Activated CD8-positive, alpha-beta memory T cell treated with anti-CD3 and anti-CD28 coated beads for 36 hours (primary cell): ENCODE measurements around the gene GALNS. TPM values are rescaled to one million over a fixed set of nuclear protein-coding genes. Genes with fewer than 3 reads are reported as not detected.

Source experiments
- CTCF ChIA-PET: fragments of 350-600 bp; sonication (Branson Sonifier 250); formaldehyde crosslinking; loops from one replicate; lab custom pipeline; 2021; ENCODE audit warnings: antibody characterized with exemption; lab: Charles Lee
- POLR2A ChIA-PET: fragments of 350-600 bp; sonication (Branson Sonifier 250); formaldehyde crosslinking; loops from one replicate; lab custom pipeline; 2021; ENCODE audit warnings: antibody characterized with exemption; lab: Charles Lee
- total RNA-seq, 2 experiments: library from RNA; stranded (reverse); gene quantifications; one replicate each; pipeline ENCODE4 v1.2.3, GENCODE V29; 2021

The GALNS gene
- total RNA-seq, 2 experiments from 2014 or later, result 18.3 to 19.0 TPM

- CTCF ChIA-PET, result interaction anchor here (1.2 to 2.1 kb wide), 3 partner anchors 44 to 51 kb away, joined by 3 to 11 read pairs (median 3); no protein-coding TSS in a partner anchor
- POLR2A ChIA-PET, result no interaction called here
Measured at GRCh38 chr16:88787579-88788314, 69.0 kb downstream of the GALNS start.

- ChIA-PET POLR2A (interaction anchor here (0.6 to 6.9 kb wide), 5 partner anchors 18 to 809 kb away, joined by 3 to 68 read pairs (median 7); partner anchors contain the start of gene APRT), CTCF (interaction anchor here (0.6 to 2.1 kb wide), 9 partner anchors 13 to 569 kb away, joined by 3 to 11 read pairs (median 4); no protein-coding TSS in a partner anchor)
Measured at GRCh38 chr16:88785106-88785924, 71.4 kb downstream of the GALNS start, which contains the start of gene PIEZO1. PIEZO1 (minus strand) TSS chr16:88785220; CDS start chr16:88784964, 256 bp downstream.

GRCh38 chr16:88784856-88785105 is 72.0 kb downstream of the GALNS start:
- CTCF ChIA-PET, result interaction anchor here (0.6 to 7.4 kb wide), 6 partner anchors 14 to 78 kb away, joined by 3 to 102 read pairs (median 6); partner anchors contain the start of genes CTU2 and RNF166
- POLR2A ChIA-PET, result interaction anchor here (0.7 to 6.9 kb wide), 2 partner anchors 26 to 456 kb away, joined by 3 to 68 read pairs; partner anchors contain the start of gene APRT

GRCh38 chr16:88784074-88784855 is 72.5 kb downstream of the GALNS start:
- ChIA-PET CTCF (interaction anchor here (0.6 to 7.4 kb wide), 6 partner anchors 12 to 78 kb away, joined by 3 to 102 read pairs (median 6); partner anchors contain the start of genes CTU2 and RNF166), POLR2A (interaction anchor here (0.6 to 6.9 kb wide), 3 partner anchors 16 to 26 kb away, joined by 3 to 68 read pairs (median 25); partner anchors contain the start of genes APRT and CDT1)

GRCh38 chr16:88783391-88784073 is 73.2 kb downstream of the GALNS start:
- CTCF ChIA-PET, result interaction anchor here (0.9 to 7.4 kb wide), 6 partner anchors 13 to 214 kb away, joined by 3 to 102 read pairs (median 8); partner anchors contain the start of genes APRT and ZC3H18

GRCh38 chr16:88782454-88783390 is 74.0 kb downstream of the GALNS start:
- CTCF ChIA-PET, result interaction anchor here (0.9 to 7.4 kb wide), 14 partner anchors 12 to 213 kb away, joined by 3 to 102 read pairs (median 4); partner anchors contain the start of genes APRT, CDT1 and ZC3H18
- POLR2A ChIA-PET, result interaction anchor here (0.6 to 6.9 kb wide), 13 partner anchors 11 to 422 kb away, joined by 3 to 68 read pairs (median 5); partner anchors contain the start of genes APRT, CDT1, CTU2 and MVD

More at GRCh38 chr16:88783391-88784073, 73.2 kb downstream of the GALNS start:
- POLR2A ChIA-PET, result interaction anchor here (0.6 to 6.9 kb wide), 6 partner anchors 13 to 77 kb away, joined by 3 to 68 read pairs (median 5); partner anchors contain the start of genes APRT, CDT1, CTU2 and RNF166

GRCh38 chr16:88781140-88782077 is 75.3 kb downstream of the GALNS start:
- POLR2A ChIA-PET, result interaction anchor here (0.5 to 6.9 kb wide), 15 partner anchors 9 to 743 kb away, joined by 3 to 68 read pairs (median 5); partner anchors contain the start of genes APRT, CDT1 and MVD
- CTCF ChIA-PET, result interaction anchor here (0.9 to 7.4 kb wide), 17 partner anchors 11 to 48 kb away, joined by 3 to 102 read pairs (median 4); partner anchors contain the start of genes APRT and CDT1

GRCh38 chr16:88780142-88781062 is 76.3 kb downstream of the GALNS start:
- POLR2A ChIA-PET, result interaction anchor here (0.5 to 6.9 kb wide), 10 partner anchors 8 to 744 kb away, joined by 3 to 68 read pairs (median 6); partner anchors contain the start of genes APRT and CDT1
- CTCF ChIA-PET, result interaction anchor here (0.6 to 7.4 kb wide), 11 partner anchors 14 to 1235 kb away, joined by 3 to 102 read pairs (median 4); partner anchors contain the start of gene APRT

- POLR2A ChIA-PET, result interaction anchor here (0.6 to 6.9 kb wide), 4 partner anchors 13 to 79 kb away, joined by 3 to 68 read pairs (median 7); partner anchors contain the start of gene APRT
Measured at GRCh38 chr16:88779406-88780141, 77.2 kb downstream of the GALNS start.

GRCh38 chr16:88778541-88779065 is 78.1 kb downstream of the GALNS start:
- CTCF ChIA-PET, result interaction anchor here (7.4 kb wide), 1 partner anchor 42 kb away, joined by 102 read pairs; no protein-coding TSS in a partner anchor
- POLR2A ChIA-PET, result interaction anchor here (6.9 kb wide), 1 partner anchor 32 kb away, joined by 68 read pairs; the partner anchor contains the start of gene APRT

More at GRCh38 chr16:88779406-88780141, 77.2 kb downstream of the GALNS start:
- CTCF ChIA-PET, result interaction anchor here (0.6 to 7.4 kb wide), 5 partner anchors 23 to 1236 kb away, joined by 3 to 102 read pairs (median 4); no protein-coding TSS in a partner anchor

GRCh38 chr16:88778271-88778525 is 78.5 kb downstream of the GALNS start:
- ChIA-PET POLR2A (no interaction called here), CTCF (interaction anchor here (7.4 kb wide), 1 partner anchor 42 kb away, joined by 102 read pairs; no protein-coding TSS in a partner anchor)

GRCh38 chr16:88777471-88778270 is 79.1 kb downstream of the GALNS start:
- POLR2A ChIA-PET, result no interaction called here
- CTCF ChIA-PET, result interaction anchor here (0.9 to 7.4 kb wide), 2 partner anchors 11 to 41 kb away, joined by 4 to 102 read pairs; no protein-coding TSS in a partner anchor
